GM18526 (cell line): ENCODE data around the gene BMP2K.

Experiments used
- POLR2A ChIP-seq: IDR thresholded peaks from 3 replicates; pipeline ENCODE4 v1.6.1; 2011; ENCODE audit not compliant: insufficient read length; ENCODE audit errors: extremely low read depth

BMP2K gene

DNA sequence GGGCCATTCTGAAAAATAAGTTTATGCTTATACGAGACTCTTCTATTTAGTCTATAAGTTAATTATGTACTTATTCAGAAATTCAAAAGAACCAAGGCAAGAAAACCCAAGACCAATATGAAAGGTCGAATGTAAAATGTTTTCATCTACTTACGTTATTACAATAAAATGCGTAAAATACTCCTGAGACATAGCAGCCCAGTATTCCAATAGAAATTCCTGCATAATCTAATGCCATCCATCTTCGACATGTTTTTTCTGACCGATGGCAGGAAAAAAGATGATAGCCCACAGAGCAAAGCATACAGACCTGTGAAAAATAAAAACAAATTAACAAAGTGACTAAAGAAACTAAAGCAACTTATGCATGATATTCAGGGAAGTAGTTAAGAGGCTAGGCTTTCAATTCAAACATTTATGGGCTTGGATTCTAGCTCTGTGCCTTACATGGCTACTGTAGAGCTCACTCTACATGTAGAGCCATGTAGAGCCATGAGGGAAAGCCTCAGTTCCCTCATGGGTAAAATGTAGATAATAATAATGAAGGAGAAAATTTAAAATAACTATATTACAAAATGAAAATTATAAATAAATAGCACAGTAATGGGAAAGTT lies 154.0 kb downstream of the BMP2K start:
- TF ChIP-seq POLR2A, result no peak

- no peak for TF ChIP-seq POLR2A
These were observed 160.8 kb downstream of the BMP2K start for GRCh38 chr4:78936989-78937388.

- no peak for TF ChIP-seq POLR2A
These were observed 161.7 kb downstream of the BMP2K start for GRCh38 chr4:78937837-78938236.

DNA sequence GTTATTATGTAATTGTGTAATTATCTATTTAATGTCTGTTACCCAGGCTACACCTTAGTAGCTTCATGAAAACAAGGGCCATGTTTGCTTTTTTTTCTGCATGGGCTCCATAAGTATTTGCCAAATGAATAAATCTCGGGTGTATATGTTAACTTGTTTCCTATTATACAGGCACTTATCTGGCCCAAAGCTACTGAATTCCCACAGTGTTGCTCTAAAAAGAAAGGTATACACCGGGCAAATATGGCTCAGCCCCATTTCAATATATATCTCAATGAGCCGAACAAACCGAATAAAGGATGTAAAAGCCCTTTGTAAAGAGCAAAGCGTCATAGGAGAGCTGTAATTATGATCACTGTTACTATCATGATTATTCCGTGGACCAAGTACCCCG lies 162.3 kb downstream of the BMP2K start:
- TF ChIP-seq POLR2A, result no peak

DNA sequence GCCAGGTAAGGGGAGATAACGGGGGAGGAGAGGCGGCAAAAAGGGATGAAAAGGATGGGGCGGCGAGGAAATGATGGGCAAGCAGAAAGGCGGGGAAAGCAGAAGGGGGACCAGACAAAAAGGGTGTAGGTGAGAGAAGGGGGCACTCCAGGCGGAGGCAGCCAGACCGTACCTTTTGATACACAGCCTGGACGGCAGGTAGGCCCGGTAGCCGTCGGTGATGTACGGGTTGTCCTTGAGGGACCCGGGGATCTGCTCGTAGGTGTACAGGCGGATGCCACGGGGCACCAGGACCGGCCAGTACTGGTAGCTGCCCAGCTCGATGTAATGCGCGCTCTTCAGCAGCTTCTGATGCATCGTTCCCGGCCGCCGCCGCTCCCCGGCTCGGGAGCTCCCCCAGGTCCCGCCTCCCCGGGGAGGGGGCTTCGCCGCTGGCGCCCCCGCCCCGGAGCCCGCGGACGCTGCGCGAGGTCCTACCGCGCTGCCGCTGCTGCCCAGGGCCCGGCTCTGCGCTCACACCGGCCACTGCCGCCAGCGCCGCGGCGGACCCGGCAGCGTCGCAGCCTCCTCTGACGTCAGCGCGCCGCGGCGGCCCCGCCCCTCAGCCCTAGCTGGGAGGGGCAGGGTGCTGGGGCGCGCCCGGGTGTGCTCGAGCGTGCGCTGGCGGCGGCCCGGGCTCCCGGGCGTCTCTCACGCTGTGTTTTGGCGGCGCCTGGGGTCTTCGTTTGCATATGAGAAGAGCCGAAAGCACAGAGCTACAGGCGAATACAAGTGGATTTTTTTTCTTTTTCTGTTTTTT lies 162.9 kb downstream of the BMP2K start, which contains the start of gene PAQR3:
Gene PAQR3, minus strand, starts transcription at position 571 of the 799 bp plus-strand sequence. Its CDS starts 214 bp downstream, at position 357.
- TF ChIP-seq POLR2A, result peak; percentile 78

DNA sequence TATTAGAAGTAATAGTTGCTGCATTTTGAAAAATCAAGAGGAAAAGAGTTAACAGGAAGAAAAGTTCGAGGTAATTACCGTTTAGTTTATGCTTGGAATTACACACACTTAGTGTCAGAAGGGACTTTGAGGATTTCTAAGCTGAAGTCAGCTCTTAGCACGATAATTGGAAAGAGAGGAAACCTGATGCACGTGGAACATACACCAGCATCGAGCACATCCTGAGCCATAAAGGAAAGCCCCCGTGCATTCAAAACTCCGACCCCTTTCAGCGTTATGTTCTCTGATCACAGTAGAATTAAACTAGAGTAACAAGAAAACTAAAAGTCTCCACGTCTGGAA lies 163.5 kb downstream of the BMP2K start:
- TF ChIP-seq POLR2A, result no peak

DNA sequence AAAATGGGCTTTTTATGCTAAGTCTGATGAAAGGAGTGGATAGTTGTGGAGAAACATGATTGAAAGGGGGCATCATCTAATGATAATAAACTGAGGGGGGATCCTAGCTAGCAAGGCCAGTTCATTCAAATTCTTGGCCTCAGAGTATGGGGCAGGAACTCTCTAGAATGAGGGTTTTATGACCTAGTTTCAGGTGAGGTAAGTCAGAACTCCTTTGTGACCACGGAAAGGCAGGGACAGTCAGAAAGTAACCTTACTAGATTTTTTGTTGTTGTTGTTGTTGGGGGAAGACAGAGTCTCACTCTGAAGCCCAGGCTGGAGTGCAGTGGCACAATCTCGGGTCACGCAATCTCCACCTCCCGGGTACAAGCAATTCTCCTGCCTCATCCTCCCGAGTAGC lies 164.6 kb downstream of the BMP2K start:
- no peak for TF ChIP-seq POLR2A

DNA sequence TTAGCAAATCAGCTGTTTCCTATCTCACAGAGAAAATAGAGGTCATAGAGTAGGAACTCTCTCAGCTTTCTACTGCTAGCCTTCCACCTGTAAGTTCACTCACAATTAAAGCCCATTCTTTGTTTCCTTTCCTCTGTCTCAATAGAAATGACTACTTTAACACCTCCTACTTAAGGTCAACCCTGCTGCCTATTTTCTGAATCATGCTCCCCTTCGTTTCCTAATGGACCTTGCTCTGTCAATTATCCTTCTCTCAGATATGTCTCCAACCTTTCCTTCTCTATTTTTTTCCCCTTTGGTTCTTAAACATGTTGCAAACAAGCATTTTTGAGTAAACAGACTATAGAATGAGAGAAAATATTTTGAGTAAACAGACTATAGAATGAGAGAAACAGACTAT lies 168.2 kb downstream of the BMP2K start:
- TF ChIP-seq POLR2A, result no peak

DNA sequence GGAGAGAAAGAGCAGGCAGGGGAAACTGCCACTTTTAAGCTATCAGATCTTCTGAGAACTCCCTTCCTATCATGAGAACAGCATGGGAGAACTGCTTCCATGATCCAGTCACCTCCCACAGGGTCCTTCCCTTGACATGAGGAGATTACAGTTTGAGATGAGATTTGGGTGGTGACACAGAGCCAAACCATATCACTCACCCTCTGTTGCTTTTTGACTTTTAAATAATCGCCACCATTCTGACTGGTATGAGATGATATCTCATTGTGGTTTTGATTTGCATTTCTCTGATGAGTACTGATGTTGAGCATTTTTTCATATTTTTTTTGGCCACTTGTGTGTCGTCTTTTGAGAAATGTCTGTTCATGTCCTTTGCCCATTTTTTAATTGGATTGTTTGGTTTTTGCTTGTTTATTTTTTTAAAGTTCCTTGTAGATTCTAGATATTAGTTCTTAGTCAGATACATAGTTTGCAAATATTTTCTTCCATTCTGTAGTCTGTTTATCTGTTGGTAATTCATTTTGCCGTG lies 169.6 kb downstream of the BMP2K start:
- no peak for TF ChIP-seq POLR2A

- no peak for TF ChIP-seq POLR2A
These were observed 173.6 kb downstream of the BMP2K start for GRCh38 chr4:78949735-78950134.

DNA sequence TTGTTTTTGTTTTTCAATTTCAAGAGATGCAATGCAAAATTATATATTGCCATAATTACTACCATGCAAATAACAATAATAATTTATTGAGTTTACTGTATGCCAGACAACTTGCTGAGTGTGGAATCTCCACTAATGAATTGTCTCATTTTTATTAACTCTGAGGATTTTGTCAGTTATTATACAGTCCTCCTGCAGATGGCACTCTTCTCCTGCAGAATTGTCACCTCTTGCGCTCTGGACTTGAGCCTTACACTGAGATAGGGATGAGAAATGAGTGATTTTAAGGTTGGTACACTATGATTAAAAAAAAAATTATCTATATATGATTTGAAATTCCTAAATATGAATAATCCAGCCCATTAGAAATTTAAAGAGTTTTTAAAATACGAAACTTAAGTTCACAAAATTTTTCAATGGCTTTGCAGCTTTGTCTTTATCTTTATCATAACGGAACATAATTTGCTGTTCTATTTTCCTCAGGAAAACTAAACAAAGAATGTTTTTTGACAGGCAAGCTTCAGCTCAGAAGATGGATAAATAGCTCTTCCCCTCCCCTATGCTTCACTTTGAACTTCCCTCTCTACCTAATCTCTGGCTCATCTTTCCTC lies 175.8 kb downstream of the BMP2K start:
- no peak for TF ChIP-seq POLR2A

GRCh38 chr4:78953231-78953630 lies 177.1 kb downstream of the BMP2K start:
- no peak for TF ChIP-seq POLR2A

DNA sequence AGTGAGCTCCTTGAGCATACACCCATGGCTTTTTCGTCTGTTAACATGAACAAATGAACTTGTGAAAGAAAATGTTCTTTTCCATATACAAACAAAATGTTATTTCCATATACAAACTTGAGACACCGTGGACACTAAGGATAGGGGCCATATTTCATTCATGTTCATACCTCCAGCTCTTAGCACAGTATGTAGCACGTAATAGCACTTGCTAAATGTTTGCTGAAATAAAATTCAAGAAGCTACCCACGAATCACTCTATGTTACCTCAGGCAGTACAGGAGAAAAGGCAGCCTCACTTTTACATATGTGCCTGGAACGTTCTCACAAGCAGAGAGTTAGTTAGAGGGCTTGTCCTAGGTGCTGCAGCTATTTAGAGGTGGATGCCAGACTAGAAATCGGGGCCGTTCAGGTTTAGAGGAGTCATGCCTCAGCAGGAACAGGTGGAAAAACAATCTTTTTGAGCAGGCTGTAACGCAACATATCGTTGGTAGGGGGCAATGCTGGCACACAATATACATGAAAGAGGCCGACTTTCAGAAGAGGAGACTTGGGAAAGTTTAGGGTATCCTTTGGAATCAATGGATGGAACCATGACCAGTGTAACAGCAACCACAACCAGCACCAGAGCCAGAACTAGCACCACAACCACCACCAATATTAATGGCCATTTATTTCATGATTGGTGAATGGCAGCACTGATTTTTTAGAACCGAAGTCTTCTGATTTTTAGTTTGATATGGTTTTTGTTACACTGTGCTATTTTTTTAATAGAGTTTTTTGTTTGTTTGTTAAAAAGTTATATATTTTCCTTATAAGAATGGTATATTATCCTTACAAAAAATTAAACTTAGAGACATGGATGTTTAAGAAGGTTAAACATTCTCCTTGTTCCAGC lies 177.9 kb downstream of the BMP2K start:
- no peak for TF ChIP-seq POLR2A

DNA sequence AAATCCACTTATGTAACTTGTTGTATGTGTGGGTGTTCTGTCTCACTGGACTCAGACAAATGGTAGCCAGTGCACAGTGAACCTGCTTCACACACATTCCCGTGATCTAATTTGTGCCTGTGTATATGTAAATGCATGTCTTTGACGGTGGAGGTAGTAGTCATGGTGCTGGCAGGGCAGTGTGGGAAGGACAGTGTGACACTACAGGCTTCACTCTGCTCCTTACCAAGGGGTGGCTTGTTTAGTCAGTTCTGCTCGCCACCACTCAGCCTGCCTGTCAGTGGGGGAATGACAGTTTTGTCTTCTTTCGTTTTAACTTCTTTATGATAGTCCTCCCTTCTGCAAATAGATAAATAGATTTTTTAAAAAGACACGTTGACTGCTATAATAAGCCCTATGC lies 180.8 kb downstream of the BMP2K start:
- no peak for TF ChIP-seq POLR2A

- TF ChIP-seq POLR2A, result no peak
These were observed 184.8 kb downstream of the BMP2K start for GRCh38 chr4:78960926-78961325.
